ENCODE results near the gene KCNIP1.

Gene KCNIP1

DNA sequence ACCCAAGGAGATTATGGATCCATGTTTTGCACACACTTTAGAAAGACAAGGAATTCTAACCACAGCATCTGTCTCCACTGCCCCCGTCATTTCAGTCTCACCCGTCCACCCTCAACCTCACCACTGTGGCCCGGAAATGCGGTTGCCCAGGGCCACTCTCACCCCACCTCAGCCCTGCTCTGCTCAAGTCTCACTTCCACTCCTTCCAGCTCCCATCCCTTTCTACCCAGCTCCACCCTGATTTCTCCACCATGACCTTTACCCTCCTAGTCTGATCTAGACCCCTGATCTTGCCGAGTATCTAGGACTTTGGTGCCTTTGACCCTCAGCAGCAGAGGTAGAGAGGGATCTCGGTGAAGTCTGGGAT lies 7.2 kb upstream of the KCNIP1 start:
- Histone ChIP-seq H3K4me3 (ENCODE audit: low read depth, low read length) (no peak overlapping the region), H3K27me3 (replicated peaks) (no peaks in the 10 kb centered on the region), H3K27ac (no peak overlapping the region), H3K36me3 (replicated peaks) (no peaks in the 10 kb centered on the region)
- in situ Hi-C loops (cut with HindIII; ENCODE audit: low pct_ligation_motif_present, low sequenced_read_pairs) = no loop called here
- DNase-seq = no peak
- TF ChIP-seq, protein P1, sequence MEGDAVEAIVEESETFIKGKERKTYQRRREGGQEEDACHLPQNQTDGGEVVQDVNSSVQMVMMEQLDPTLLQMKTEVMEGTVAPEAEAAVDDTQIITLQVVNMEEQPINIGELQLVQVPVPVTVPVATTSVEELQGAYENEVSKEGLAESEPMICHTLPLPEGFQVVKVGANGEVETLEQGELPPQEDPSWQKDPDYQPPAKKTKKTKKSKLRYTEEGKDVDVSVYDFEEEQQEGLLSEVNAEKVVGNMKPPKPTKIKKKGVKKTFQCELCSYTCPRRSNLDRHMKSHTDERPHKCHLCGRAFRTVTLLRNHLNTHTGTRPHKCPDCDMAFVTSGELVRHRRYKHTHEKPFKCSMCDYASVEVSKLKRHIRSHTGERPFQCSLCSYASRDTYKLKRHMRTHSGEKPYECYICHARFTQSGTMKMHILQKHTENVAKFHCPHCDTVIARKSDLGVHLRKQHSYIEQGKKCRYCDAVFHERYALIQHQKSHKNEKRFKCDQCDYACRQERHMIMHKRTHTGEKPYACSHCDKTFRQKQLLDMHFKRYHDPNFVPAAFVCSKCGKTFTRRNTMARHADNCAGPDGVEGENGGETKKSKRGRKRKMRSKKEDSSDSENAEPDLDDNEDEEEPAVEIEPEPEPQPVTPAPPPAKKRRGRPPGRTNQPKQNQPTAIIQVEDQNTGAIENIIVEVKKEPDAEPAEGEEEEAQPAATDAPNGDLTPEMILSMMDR (IDR thresholded peaks at IDR 0.05; ENCODE audit: low read depth, low read length, missing control alignments) = no peak

DNA sequence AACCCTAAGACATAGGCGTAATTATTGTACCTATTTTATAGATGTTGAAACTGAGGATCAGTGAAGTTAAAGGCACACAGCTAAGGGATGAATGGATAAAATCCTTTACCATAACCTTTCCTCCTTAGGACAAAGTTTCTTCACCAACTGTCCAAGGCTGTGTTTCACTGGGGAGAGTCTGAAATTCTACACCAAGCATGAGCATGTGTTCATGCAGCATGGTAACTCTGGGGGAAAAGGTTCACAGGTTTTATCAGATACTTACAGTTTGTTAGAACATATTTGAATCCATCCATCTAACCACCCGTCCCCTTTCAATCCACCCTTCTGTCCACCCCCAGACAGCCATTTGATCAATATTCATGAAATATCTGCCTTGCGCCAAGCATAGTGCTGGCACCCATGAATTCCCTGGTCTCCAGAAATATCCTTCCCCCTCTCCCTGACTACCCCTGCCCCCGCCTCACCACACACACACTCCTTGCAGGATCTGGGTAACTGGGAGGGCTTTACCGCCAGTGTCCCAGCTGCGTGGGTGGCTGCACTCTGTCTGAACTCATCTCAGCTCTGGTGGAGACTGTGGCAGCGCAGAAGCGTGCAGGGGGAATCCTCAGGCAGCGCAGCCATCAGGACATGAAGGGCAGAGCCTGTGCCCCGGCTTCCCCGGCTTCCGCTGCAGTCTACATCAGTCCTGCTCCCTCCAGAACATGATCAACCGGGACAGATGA lies 6.3 kb upstream of the KCNIP1 start:
- TF ChIP-seq, protein P1 (IDR thresholded peaks at IDR 0.05; ENCODE audit: low read depth, low read length, missing control alignments) = no peak
- in situ Hi-C loops (cut with HindIII; ENCODE audit: low pct_ligation_motif_present, low sequenced_read_pairs) = no loop called here
- H3K36me3 ChIP-seq (replicated peaks) = no peaks in the 10 kb centered on the region
- no peak overlapping the region for H3K27ac ChIP-seq
- no peaks in the 10 kb centered on the region for H3K27me3 ChIP-seq (replicated peaks)
- no peak overlapping the region for H3K4me3 ChIP-seq (ENCODE audit: low read depth, low read length)
- peak; percentile 68 for DNase-seq

DNA sequence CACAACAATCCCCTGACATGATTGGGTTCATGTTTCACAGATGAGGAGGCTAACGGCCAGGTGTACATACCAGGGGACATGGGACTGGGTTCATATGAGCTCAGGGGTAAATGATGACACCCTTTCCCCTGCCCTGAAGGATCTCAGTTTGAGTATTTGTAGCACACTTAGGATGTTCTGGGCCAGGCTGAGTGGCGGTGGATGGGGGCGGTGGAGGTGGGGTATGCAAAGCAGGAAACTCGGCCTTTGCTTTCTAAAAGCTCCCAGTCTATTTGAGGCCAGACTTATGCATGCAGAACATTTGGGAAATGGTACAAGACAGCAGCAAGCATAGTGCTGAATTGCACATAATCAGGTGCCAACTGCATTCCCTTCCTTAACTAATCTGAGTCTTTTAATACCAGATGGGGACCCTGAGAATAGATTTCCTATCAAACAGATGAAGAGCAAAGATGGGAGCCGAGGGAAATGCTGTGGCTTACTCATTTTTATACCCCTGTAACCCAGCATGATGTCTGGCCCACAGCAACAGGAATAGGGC lies 4.9 kb upstream of the KCNIP1 start:
- no peak overlapping the region for H3K27ac ChIP-seq
- no peak overlapping the region for H3K4me3 ChIP-seq (ENCODE audit: low read depth, low read length)
- TF ChIP-seq, protein P1 (IDR thresholded peaks at IDR 0.05; ENCODE audit: low read depth, low read length, missing control alignments) = no peak
- H3K27me3 ChIP-seq (replicated peaks) = peaks cover 2% of the 10 kb centered on the region
- no peak for DNase-seq
- no peaks in the 10 kb centered on the region for H3K36me3 ChIP-seq (replicated peaks)
- in situ Hi-C loops (cut with HindIII; ENCODE audit: low pct_ligation_motif_present, low sequenced_read_pairs) = no loop called here

DNA sequence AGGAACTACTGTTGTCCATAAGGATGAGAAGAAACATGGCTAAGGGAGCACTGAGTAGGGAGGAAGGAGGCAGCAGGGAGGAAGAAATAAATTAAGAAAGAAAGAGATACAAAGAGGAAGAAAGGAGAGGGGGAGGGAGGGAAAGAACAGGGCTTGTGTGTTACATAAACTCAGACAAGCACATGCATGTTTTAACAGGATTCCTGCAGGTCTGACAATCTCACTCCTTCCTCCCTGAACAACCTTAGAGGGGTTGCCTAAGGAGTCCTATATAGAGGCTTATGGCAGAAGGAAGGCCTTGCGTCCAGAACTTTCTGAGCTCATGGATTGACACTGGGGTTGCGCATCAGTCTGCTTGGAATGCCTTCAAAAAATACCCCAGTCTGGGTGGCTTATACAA lies 4.2 kb upstream of the KCNIP1 start:
- Histone ChIP-seq H3K4me3 (ENCODE audit: low read depth, low read length) (no peak overlapping the region), H3K27me3 (replicated peaks) (peaks cover 8% of the 10 kb centered on the region), H3K36me3 (replicated peaks) (no peaks in the 10 kb centered on the region), H3K27ac (no peak overlapping the region)
- in situ Hi-C loops (cut with HindIII; ENCODE audit: low pct_ligation_motif_present, low sequenced_read_pairs) = no loop called here
- TF ChIP-seq, protein P1 (IDR thresholded peaks at IDR 0.05; ENCODE audit: low read depth, low read length, missing control alignments) = no peak
- no peak for DNase-seq

DNA sequence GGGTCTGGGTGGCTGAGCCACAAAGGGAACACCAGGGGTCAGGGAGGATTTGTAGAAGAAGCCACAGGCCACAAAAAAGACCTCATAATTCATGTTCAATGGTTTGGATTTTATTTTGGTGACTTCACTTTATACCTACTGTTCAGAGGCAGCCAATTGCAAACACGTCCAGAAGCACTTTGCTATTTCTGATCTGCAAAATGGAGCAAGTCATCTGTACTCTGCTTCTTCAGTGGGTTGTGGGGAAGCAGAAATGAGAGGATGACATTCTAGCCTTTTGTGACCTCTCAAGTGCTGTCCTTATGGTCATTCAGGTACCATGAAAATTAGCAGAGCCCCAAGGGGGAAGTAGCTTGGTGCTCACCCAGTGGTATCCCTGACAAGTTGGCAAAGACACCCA lies 2.5 kb upstream of the KCNIP1 start:
- Histone ChIP-seq H3K4me3 (ENCODE audit: low read depth, low read length) (no peak overlapping the region), H3K36me3 (replicated peaks) (no peaks in the 10 kb centered on the region), H3K27me3 (replicated peaks) (peaks cover 16% of the 10 kb centered on the region), H3K27ac (no peak overlapping the region)
- no peak for DNase-seq
- TF ChIP-seq, protein P1 (IDR thresholded peaks at IDR 0.05; ENCODE audit: low read depth, low read length, missing control alignments) = no peak
- in situ Hi-C loops (cut with HindIII; ENCODE audit: low pct_ligation_motif_present, low sequenced_read_pairs) = no loop called here

DNA sequence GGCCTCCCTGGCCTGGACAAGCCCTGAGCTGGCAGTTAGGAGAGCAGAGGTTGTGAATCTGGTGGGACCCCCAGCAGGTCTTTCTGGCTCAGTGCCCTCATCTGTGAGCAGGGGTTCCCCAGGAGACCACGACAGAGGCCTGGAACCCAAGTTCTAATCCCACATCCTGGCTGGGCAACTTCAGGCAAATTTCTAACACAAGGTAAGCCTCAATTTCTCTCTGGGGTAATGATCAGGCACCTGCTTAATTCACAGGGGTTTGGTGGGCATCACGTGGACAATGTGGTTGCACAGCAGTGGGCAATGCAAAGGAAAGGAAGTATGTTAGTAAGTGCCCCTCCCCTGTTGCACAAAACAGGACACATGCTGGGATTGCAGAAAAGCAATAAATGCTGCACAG lies 1.9 kb upstream of the KCNIP1 start:
- H3K27ac ChIP-seq = no peak overlapping the region
- TF ChIP-seq, protein P1 (IDR thresholded peaks at IDR 0.05; ENCODE audit: low read depth, low read length, missing control alignments) = no peak
- H3K4me3 ChIP-seq (ENCODE audit: low read depth, low read length) = no peak overlapping the region
- DNase-seq = no peak
- in situ Hi-C loops (cut with HindIII; ENCODE audit: low pct_ligation_motif_present, low sequenced_read_pairs) = no loop called here
- peaks cover 16% of the 10 kb centered on the region for H3K27me3 ChIP-seq (replicated peaks)
- H3K36me3 ChIP-seq (replicated peaks) = no peaks in the 10 kb centered on the region

Data from brain microvascular endothelial cell (primary cell).